Activated CD8-positive, alpha-beta memory T cell treated with anti-CD3 and anti-CD28 coated beads, Interleukin-2, amount 10 ng/mL, durations not matched to agents 7 days and 5 days (primary cell): ENCODE results near the gene P2RX2. TPM values are rescaled to one million over a fixed set of nuclear protein-coding genes. Genes with fewer than 3 reads are reported as not detected.

Experiments
- ATAC-seq: fragments of 150-1000 bp; cut with Tn5 transposase; one replicate; pipeline ENCODE4 v1.10.0; 2021; ENCODE audit warnings: moderate library complexity
- CTCF ChIA-PET: fragments of 350-600 bp; sonication (Branson Sonifier 250); formaldehyde crosslinking; loops from one replicate; lab custom pipeline; 2021; ENCODE audit warnings: antibody characterized with exemption; lab: Charles Lee
- DNase-seq: peaks from one replicate; pipeline ENCODE4 v3.0.0-alpha.2; 2020
- H3K27ac Mint-ChIP-seq: one replicate; pipeline ENCODE4 v1.8.0; 2021; ENCODE audit warnings: mild to moderate bottlenecking, mixed read lengths
- H3K27me3 Mint-ChIP-seq: one replicate; pipeline ENCODE4 v1.8.0; 2021; ENCODE audit warnings: mixed read lengths
- H3K36me3 Mint-ChIP-seq: one replicate; pipeline ENCODE4 v1.8.0; 2021; ENCODE audit warnings: mild to moderate bottlenecking, mixed read lengths
- H3K4me1 Mint-ChIP-seq: one replicate; pipeline ENCODE4 v1.8.0; 2021; ENCODE audit warnings: mixed read lengths
- H3K4me3 Mint-ChIP-seq: one replicate; pipeline ENCODE4 v1.8.0; 2021; ENCODE audit warnings: mild to moderate bottlenecking, moderate library complexity, mixed read lengths
- H3K9me3 Mint-ChIP-seq: one replicate; pipeline ENCODE4 v1.8.0; 2022; ENCODE audit warnings: low read depth, mixed read lengths
- total RNA-seq, 2 experiments: library from RNA; stranded (reverse); gene quantifications; one replicate each; pipeline ENCODE4 v1.2.3, GENCODE V29; 2021

Gene P2RX2
- total RNA-seq, 2 experiments from 2014 or later: not detected

- Mint-ChIP-seq H3K4me1 (no peaks in the 10 kb centered on the region), H3K9me3 (no peaks in the 10 kb centered on the region), H3K27ac (no peak overlapping the region), H3K27me3 (no peaks in the 10 kb centered on the region), H3K36me3 (no peaks in the 10 kb centered on the region), H3K4me3 (no peak overlapping the region)
- ATAC-seq (no peak), DNase-seq (no peak)
- CTCF ChIA-PET: no interaction called here
Observed at GRCh38 chr12:132578118-132578517, 40.5 kb upstream of the P2RX2 start.

DNA sequence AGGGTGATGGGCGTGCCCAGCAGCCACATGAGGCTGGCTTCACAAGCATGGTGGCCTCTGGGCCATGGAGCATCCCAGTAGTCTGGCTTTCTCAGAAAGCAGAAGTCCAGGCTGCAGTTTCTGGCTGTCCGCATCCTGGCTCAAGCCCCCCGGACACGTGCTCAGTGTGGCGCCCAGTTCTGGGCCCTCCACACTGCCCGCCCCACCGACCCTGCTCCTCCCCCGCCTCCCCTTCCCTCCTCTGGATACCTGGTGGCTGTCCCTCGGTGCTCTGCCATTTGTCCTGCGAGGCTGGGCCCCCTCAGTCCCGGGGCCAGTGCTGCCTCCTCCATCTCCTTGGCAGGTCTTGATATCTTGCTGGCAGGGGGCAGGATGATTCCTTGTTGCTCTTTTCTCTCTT is 39.8 kb upstream of the P2RX2 start:
- H3K4me3 Mint-ChIP-seq: no peak overlapping the region
- DNase-seq: no peak
- H3K4me1 Mint-ChIP-seq: no peaks in the 10 kb centered on the region
- CTCF ChIA-PET: interaction anchor here (0.9 kb wide), 1 partner anchor 164 kb away, joined by 3 read pairs; no protein-coding TSS in a partner anchor
- H3K9me3 Mint-ChIP-seq: no peaks in the 10 kb centered on the region
- no peak for ATAC-seq
- H3K27ac Mint-ChIP-seq: no peak overlapping the region
- H3K27me3 Mint-ChIP-seq: no peaks in the 10 kb centered on the region
- no peaks in the 10 kb centered on the region for H3K36me3 Mint-ChIP-seq

GRCh38 chr12:132579744-132580143 is 38.8 kb upstream of the P2RX2 start:
- no peaks in the 10 kb centered on the region for H3K4me1 Mint-ChIP-seq
- H3K36me3 Mint-ChIP-seq: no peaks in the 10 kb centered on the region
- no peak overlapping the region for H3K4me3 Mint-ChIP-seq
- H3K9me3 Mint-ChIP-seq: no peaks in the 10 kb centered on the region
- ATAC-seq (no peak), DNase-seq (no peak)
- no peak overlapping the region for H3K27ac Mint-ChIP-seq
- CTCF ChIA-PET: no interaction called here
- H3K27me3 Mint-ChIP-seq: no peaks in the 10 kb centered on the region

DNA sequence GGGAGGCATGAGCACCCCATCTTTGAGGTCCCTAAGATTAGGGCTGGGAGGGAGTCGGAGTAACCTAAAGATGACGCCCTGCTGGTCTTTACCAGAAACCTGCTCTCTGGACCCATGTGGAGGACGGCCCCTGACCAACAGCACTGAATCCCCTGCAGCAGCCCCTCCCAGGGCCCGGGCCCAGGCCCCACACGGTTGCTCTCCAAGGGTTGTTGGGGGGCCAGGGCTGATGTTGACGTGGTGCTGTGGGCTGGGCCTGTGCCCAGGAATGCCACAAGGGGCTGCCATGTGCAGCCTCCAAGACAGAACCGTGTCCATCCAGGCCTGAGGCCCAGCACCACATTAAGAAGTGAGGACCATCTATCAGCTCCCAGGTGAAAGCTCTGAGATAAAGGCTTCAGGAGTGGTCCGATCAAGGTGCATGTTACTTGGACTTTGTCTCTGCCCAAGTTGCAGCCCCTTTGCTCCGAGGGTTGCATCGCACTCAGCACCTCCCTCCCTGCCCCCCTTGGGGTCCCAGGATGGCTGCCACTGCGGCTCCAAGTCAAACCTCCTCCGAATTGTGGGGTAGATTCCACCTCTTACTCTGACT is 37.8 kb upstream of the P2RX2 start:
- CTCF ChIA-PET: no interaction called here
- Mint-ChIP-seq H3K9me3 (no peaks in the 10 kb centered on the region), H3K4me1 (no peaks in the 10 kb centered on the region), H3K27ac (no peak overlapping the region), H3K27me3 (no peaks in the 10 kb centered on the region), H3K4me3 (no peak overlapping the region), H3K36me3 (no peaks in the 10 kb centered on the region)
- no peak for DNase-seq
- ATAC-seq: no peak

DNA sequence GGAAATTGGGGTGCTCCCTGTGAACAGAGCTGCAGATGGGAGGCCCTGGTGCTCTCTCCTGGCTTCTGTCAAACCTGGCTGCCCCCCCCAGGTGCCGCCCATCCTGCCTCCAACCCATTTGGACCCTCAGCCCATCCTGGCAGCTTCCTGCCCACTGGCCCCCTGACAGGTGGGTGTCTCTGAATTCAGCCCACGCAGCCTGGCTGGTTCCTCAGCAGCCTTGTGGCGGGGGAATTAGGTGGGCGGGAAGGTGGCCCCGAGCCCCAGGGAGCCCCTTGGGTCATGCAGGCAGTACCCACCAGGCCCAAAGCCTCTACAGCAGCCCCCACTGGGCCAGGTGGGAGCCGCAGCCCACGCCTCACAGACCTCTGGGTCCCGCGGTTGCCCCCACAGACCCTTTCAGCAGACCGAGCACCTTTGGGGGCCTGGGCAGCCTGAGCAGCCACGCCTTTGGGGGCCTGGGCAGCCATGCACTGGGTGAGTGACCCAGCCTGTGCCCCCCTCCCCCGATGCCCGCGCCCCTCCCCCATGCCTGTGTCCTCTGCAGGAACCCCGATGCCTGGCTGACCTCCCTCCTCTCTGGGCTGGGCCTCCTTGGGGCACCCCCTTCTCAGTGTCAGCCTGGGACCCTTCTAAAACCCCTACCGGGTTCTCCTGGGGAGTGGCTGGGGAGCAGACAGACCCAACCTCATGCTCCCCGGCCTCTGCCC is 37.1 kb upstream of the P2RX2 start:
- Mint-ChIP-seq H3K36me3 (no peaks in the 10 kb centered on the region), H3K4me3 (no peak overlapping the region), H3K27me3 (no peaks in the 10 kb centered on the region), H3K9me3 (no peaks in the 10 kb centered on the region), H3K27ac (no peak overlapping the region), H3K4me1 (no peaks in the 10 kb centered on the region)
- ATAC-seq (no peak), DNase-seq (no peak)
- CTCF ChIA-PET: no interaction called here

GRCh38 chr12:132582058-132582420 is 36.5 kb upstream of the P2RX2 start:
- CTCF ChIA-PET: no interaction called here
- H3K9me3 Mint-ChIP-seq: no peaks in the 10 kb centered on the region

GRCh38 chr12:132582582-132583410 is 35.8 kb upstream of the P2RX2 start:
- CTCF ChIA-PET: no interaction called here
- ATAC-seq (no peak), DNase-seq (no peak)
- Mint-ChIP-seq H3K9me3 (no peaks in the 10 kb centered on the region), H3K27ac (no peak overlapping the region), H3K4me3 (no peak overlapping the region), H3K4me1 (no peaks in the 10 kb centered on the region), H3K36me3 (no peaks in the 10 kb centered on the region), H3K27me3 (no peaks in the 10 kb centered on the region)

More at GRCh38 chr12:132582058-132582420, 36.5 kb upstream of the P2RX2 start:
- Mint-ChIP-seq H3K36me3 (no peaks in the 10 kb centered on the region), H3K4me1 (no peaks in the 10 kb centered on the region), H3K4me3 (no peak overlapping the region), H3K27ac (no peak overlapping the region), H3K27me3 (no peaks in the 10 kb centered on the region)
- ATAC-seq: no peak
- no peak for DNase-seq

DNA sequence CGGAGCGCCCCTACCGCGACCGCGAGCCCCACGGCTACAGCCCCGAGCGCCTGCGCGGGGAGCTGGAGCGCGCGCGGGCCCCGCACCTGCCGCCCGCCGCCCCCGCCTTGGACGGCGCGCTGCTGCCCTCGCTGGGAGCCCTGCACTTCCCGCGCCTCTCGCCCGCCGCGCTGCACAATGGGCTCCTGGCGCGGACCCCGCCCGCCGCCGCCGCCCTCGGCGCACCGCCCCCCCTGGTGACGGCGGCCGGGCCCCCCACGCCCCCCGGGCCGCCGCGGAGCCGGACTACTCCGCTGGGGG is 35.2 kb upstream of the P2RX2 start:
- no peak overlapping the region for H3K27ac Mint-ChIP-seq
- no peaks in the 10 kb centered on the region for H3K36me3 Mint-ChIP-seq
- no peak overlapping the region for H3K4me3 Mint-ChIP-seq
- no peaks in the 10 kb centered on the region for H3K4me1 Mint-ChIP-seq
- H3K9me3 Mint-ChIP-seq: no peaks in the 10 kb centered on the region
- ATAC-seq (no peak), DNase-seq (no peak)
- CTCF ChIA-PET: no interaction called here
- H3K27me3 Mint-ChIP-seq: no peaks in the 10 kb centered on the region

DNA sequence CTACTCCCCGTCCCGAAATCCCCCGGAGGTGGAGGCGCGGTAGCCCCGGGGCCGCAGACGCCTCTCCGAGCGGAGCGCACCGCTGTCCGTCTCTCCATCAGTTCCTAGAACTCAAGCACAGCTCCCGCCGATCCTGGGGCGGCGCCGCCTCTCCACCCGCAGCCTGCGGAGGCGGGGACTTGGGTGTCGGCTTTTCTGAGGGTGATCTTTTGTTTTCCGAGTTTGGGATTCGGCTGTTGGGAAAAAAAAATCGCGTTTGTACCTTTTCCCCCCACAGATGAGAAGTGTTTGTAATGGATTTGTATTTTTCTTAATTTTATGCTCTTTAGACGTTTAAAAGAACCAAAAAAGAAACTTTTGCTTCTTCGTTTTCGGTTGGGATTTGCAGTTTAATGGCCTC is 34.8 kb upstream of the P2RX2 start:
- no peaks in the 10 kb centered on the region for H3K36me3 Mint-ChIP-seq
- no peak for DNase-seq
- no peaks in the 10 kb centered on the region for H3K27me3 Mint-ChIP-seq
- CTCF ChIA-PET: no interaction called here
- no peak overlapping the region for H3K27ac Mint-ChIP-seq
- H3K4me3 Mint-ChIP-seq: no peak overlapping the region
- H3K9me3 Mint-ChIP-seq: no peaks in the 10 kb centered on the region
- no peak for ATAC-seq
- no peaks in the 10 kb centered on the region for H3K4me1 Mint-ChIP-seq

GRCh38 chr12:132584429-132584828 is 34.1 kb upstream of the P2RX2 start:
- Mint-ChIP-seq H3K4me3 (no peak overlapping the region), H3K4me1 (no peaks in the 10 kb centered on the region), H3K9me3 (no peaks in the 10 kb centered on the region), H3K36me3 (no peaks in the 10 kb centered on the region), H3K27ac (no peak overlapping the region), H3K27me3 (no peaks in the 10 kb centered on the region)
- ATAC-seq (no peak), DNase-seq (no peak)
- CTCF ChIA-PET: no interaction called here

- H3K27me3 Mint-ChIP-seq: no peaks in the 10 kb centered on the region
- DNase-seq (no peak), ATAC-seq (no peak)
- H3K27ac Mint-ChIP-seq: no peak overlapping the region
- CTCF ChIA-PET: no interaction called here
- H3K4me1 Mint-ChIP-seq: no peaks in the 10 kb centered on the region
- no peaks in the 10 kb centered on the region for H3K36me3 Mint-ChIP-seq
- no peak overlapping the region for H3K4me3 Mint-ChIP-seq
- no peaks in the 10 kb centered on the region for H3K9me3 Mint-ChIP-seq
Observed at GRCh38 chr12:132585177-132585576, 33.4 kb upstream of the P2RX2 start.

GRCh38 chr12:132586929-132587328 is 31.6 kb upstream of the P2RX2 start:
- no peaks in the 10 kb centered on the region for H3K4me1 Mint-ChIP-seq
- CTCF ChIA-PET: no interaction called here
- H3K36me3 Mint-ChIP-seq: no peaks in the 10 kb centered on the region
- H3K27ac Mint-ChIP-seq: no peak overlapping the region
- ATAC-seq (no peak), DNase-seq (no peak)
- no peak overlapping the region for H3K4me3 Mint-ChIP-seq
- H3K9me3 Mint-ChIP-seq: no peaks in the 10 kb centered on the region
- H3K27me3 Mint-ChIP-seq: no peaks in the 10 kb centered on the region

DNA sequence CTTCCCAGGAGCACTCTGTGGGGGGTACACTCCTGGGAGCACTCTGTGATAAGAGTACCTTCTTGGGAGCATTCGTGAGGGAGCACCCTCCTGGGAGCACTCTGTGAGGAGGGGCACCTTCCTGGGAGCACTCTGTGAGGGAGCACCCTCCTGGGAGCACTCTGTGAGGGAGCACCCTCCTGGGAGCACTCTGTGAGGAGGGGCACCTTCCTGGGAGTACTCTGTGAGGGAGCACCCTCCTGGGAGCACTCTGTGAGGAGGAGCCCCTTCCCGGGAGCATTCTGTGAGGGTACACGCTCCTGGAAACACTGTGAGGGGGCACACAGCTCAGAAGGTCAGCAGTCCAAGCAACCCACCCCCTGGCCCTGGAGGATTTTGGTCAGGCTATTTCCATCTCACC is 30.8 kb upstream of the P2RX2 start:
- CTCF ChIA-PET: no interaction called here
- Mint-ChIP-seq H3K27ac (no peak overlapping the region), H3K27me3 (no peaks in the 10 kb centered on the region), H3K4me3 (no peak overlapping the region), H3K4me1 (no peaks in the 10 kb centered on the region), H3K9me3 (no peaks in the 10 kb centered on the region), H3K36me3 (no peaks in the 10 kb centered on the region)
- DNase-seq (no peak), ATAC-seq (no peak)

GRCh38 chr12:132588319-132588718 is 30.3 kb upstream of the P2RX2 start:
- no peak overlapping the region for H3K27ac Mint-ChIP-seq
- no peaks in the 10 kb centered on the region for H3K36me3 Mint-ChIP-seq
- CTCF ChIA-PET: no interaction called here
- H3K4me3 Mint-ChIP-seq: no peak overlapping the region
- H3K27me3 Mint-ChIP-seq: no peaks in the 10 kb centered on the region
- DNase-seq: no peak
- ATAC-seq: peak; percentile 34
- no peaks in the 10 kb centered on the region for H3K9me3 Mint-ChIP-seq
- no peaks in the 10 kb centered on the region for H3K4me1 Mint-ChIP-seq
